Measurements from ENCODE around the gene ATP1A1. TPM values are rescaled to one million over a fixed set of nuclear protein-coding genes. Genes with fewer than 3 reads are reported as not detected.

The ATP1A1 gene
- total and polyA plus RNA-seq, 2 donors (not counting 1 experiment from before 2014, with no cell fraction given) = 141 to 230 TPM

DNA sequence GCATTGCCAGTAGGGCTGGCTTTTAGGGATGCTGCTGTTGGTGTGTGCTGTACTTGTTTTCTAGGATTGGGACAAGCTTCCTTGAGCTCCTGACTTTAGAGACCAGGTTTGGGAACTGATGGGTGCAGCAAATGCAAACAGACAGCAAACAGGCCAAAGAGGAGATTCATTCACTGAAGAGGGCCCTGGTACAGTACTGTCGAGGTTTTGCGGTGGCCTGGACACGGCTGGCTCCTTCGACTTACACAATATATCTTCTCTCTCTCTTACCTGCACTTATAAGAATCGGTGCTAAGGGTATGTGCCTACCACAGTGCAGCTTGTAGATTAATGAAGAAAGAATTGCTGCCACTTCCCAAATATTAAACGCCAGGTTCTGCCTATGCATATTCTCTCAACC is 44.6 kb downstream of the ATP1A1 start:
- Histone ChIP-seq H3K9ac (ENCODE audit: insufficient read depth, low read length) (peak overlapping the region; percentile 67), H3K4me3 (replicated peaks in 1 of 4; ENCODE audit: control extremely low read depth in 1 of 4, insufficient read depth in 1 of 4, low read depth in 3 of 4, low read length in 4 of 4) (peak overlapping the region; percentile 70 to 96 (median 81)), H3K36me3 (ENCODE audit: control insufficient read depth, insufficient read depth, low read length) (no peaks in the 10 kb centered on the region), H3K9me3 (ENCODE audit: control insufficient read depth, insufficient read depth, low read depth, low read length) (no peaks in the 10 kb centered on the region), H4K20me1 (ENCODE audit: control insufficient read depth, extremely low read depth, insufficient read depth, low read length) (no peaks in the 10 kb centered on the region), H3K27me3 (ENCODE audit: control insufficient read depth, insufficient read depth, low read length) (peaks cover 2% of the 10 kb centered on the region), H2AFZ (ENCODE audit: low read length) (peak overlapping the region; percentile 88), H3K79me2 (ENCODE audit: control insufficient read depth, insufficient read depth, low read length) (no peaks in the 10 kb centered on the region), H3K27ac (ENCODE audit: insufficient read depth, low read length) (no peak overlapping the region), H3K4me2 (ENCODE audit: extremely low read depth, insufficient read depth, low read length) (peak overlapping the region; percentile 68), H3K4me1 (ENCODE audit: control insufficient read depth, extremely low read depth, insufficient read depth, low read length) (no peaks in the 10 kb centered on the region)
- TF ChIP-seq EZH2 (IDR thresholded peaks at IDR 0.05; ENCODE audit: low read length, missing control alignments) = no peak
- TF ChIP-seq CTCF (conservative IDR thresholded peaks at IDR 0.05 in 1 of 2, IDR thresholded peaks at IDR 0.05 in 1 of 2; ENCODE audit: low read depth in 1 of 2, low read length in 2 of 2) = no peak
- DNase-seq (ENCODE audit: low read depth in 2 of 2) = no peak

DNA sequence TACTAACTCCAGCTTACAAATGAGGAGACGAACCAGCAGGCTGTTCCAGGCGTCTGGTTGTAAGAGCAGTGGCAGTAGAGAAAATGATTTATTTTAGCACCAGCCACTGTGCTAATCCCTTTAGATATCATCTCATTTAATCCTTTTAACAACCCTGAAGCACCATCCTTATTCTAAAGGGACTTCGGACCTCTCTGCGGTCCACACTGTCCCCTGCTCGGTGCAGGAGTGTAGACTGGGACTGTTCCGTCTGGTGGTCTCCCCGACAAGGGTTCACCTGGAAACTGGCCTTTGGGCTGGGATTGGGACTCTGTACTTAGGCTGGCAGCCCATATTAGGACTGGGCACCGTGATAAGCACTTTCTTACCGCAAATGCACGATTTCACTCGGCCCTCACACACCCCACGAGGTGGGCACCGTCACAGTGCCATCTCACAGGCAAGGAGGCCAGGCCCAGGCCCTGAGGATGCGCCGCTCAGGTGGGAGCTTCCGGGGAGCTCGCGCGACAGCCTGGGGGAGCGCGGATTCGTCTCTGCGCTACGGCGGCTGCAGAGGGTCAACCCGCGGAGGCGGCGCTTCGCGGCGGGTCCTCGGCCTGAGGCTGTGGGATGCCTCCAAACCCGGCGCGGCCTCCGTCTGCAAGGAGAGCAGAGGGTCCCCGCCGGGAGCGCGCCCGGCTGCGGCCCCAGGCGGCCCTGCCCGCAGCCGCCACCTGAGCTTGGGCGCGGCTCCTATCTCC is 45.2 kb downstream of the ATP1A1 start:
- DNase-seq (ENCODE audit: low read depth in 2 of 2) = peak; percentile 82 to 85
- peak overlapping the region; percentile 67 for H3K9ac ChIP-seq (ENCODE audit: insufficient read depth, low read length)
- peaks cover 4% of the 10 kb centered on the region for H3K27me3 ChIP-seq (ENCODE audit: control insufficient read depth, insufficient read depth, low read length)
- H3K4me1 ChIP-seq (ENCODE audit: control insufficient read depth, extremely low read depth, insufficient read depth, low read length) = no peaks in the 10 kb centered on the region
- peak overlapping the region; percentile 67 for H3K27ac ChIP-seq (ENCODE audit: insufficient read depth, low read length)
- no peaks in the 10 kb centered on the region for H4K20me1 ChIP-seq (ENCODE audit: control insufficient read depth, extremely low read depth, insufficient read depth, low read length)
- H3K4me2 ChIP-seq (ENCODE audit: extremely low read depth, insufficient read depth, low read length) = peak overlapping the region; percentile 68
- peak overlapping the region; percentile 70 to 96 (median 81) for H3K4me3 ChIP-seq (replicated peaks in 1 of 4; ENCODE audit: control extremely low read depth in 1 of 4, insufficient read depth in 1 of 4, low read depth in 3 of 4, low read length in 4 of 4)
- H3K9me3 ChIP-seq (ENCODE audit: control insufficient read depth, insufficient read depth, low read depth, low read length) = no peaks in the 10 kb centered on the region
- TF ChIP-seq CTCF (conservative IDR thresholded peaks at IDR 0.05 in 1 of 2, IDR thresholded peaks at IDR 0.05 in 1 of 2; ENCODE audit: low read depth in 1 of 2, low read length in 2 of 2) = no peak
- no peak for TF ChIP-seq EZH2 (IDR thresholded peaks at IDR 0.05; ENCODE audit: low read length, missing control alignments)
- H2AFZ ChIP-seq (ENCODE audit: low read length) = peak overlapping the region; percentile 88
- no peaks in the 10 kb centered on the region for H3K36me3 ChIP-seq (ENCODE audit: control insufficient read depth, insufficient read depth, low read length)
- no peaks in the 10 kb centered on the region for H3K79me2 ChIP-seq (ENCODE audit: control insufficient read depth, insufficient read depth, low read length)

DNA sequence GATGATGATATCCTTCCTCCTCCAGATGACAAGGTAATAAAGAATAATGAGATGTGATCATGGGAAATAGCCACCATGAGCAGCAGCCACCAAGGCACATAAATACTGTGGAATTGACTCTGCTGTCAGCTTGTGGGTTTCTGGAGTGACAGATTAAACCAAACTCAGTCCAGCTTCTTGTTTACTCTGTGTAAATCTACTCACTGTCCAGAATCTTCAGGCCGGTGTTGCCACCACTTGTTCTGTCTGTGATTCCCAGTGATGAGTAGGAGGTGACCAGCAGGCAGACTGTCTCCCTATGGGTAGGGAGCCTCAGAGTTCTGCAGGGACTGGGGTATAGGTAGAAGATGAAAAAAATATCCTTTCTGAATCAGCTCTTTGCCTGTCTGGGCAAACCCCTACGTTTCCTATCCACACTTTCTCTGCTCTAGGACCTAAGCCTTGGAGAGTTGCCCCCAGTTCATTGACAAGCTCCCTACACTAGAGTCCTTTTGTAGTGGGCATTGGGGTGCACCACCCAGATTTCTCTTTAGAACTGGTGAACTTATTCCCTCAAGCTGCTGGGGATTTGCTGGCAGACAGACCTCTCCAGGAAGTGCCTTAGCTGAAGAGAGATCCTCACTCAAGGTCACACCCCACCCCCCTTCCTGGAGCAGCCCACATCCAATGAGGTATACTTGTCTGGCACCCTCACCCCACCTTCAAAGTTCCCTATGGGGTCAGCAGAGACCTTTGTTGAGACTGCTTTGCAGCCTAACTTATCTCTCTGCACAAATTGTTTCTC is 47.6 kb downstream of the ATP1A1 start:
- peaks cover 4% of the 10 kb centered on the region for H3K27me3 ChIP-seq (ENCODE audit: control insufficient read depth, insufficient read depth, low read length)
- no peak overlapping the region for H2AFZ ChIP-seq (ENCODE audit: low read length)

More for the DNA sequence above, 47.6 kb downstream of the ATP1A1 start:
- DNase-seq (ENCODE audit: low read depth in 2 of 2) = no peak
- H3K9ac ChIP-seq (ENCODE audit: insufficient read depth, low read length) = no peak overlapping the region
- no peaks in the 10 kb centered on the region for H4K20me1 ChIP-seq (ENCODE audit: control insufficient read depth, extremely low read depth, insufficient read depth, low read length)
- no peak overlapping the region for H3K4me3 ChIP-seq (replicated peaks in 1 of 4; ENCODE audit: control extremely low read depth in 1 of 4, insufficient read depth in 1 of 4, low read depth in 3 of 4, low read length in 4 of 4)
- H3K4me2 ChIP-seq (ENCODE audit: extremely low read depth, insufficient read depth, low read length) = no peak overlapping the region
- no peaks in the 10 kb centered on the region for H3K9me3 ChIP-seq (ENCODE audit: control insufficient read depth, insufficient read depth, low read depth, low read length)
- H3K79me2 ChIP-seq (ENCODE audit: control insufficient read depth, insufficient read depth, low read length) = no peaks in the 10 kb centered on the region
- TF ChIP-seq CTCF (conservative IDR thresholded peaks at IDR 0.05 in 1 of 2, IDR thresholded peaks at IDR 0.05 in 1 of 2; ENCODE audit: low read depth in 1 of 2, low read length in 2 of 2) = peak in 1 of 2 donors; percentile 0
- no peak for TF ChIP-seq EZH2 (IDR thresholded peaks at IDR 0.05; ENCODE audit: low read length, missing control alignments)
- H3K36me3 ChIP-seq (ENCODE audit: control insufficient read depth, insufficient read depth, low read length) = no peaks in the 10 kb centered on the region
- no peaks in the 10 kb centered on the region for H3K4me1 ChIP-seq (ENCODE audit: control insufficient read depth, extremely low read depth, insufficient read depth, low read length)
- no peak overlapping the region for H3K27ac ChIP-seq (ENCODE audit: insufficient read depth, low read length)
